Ascending aorta (tissue), 2 donors: Measurements from ENCODE around the gene BSCL2. TPM values are rescaled to one million over a fixed set of nuclear protein-coding genes. Genes with fewer than 3 reads are reported as not detected.
A peak's percentile ranks its signal among the peaks of the same experiment; 100 is the strongest.
"Not testable (repeated sequence)": the region's sequence is repeated elsewhere in the genome, so short reads cannot be mapped to it uniquely, and the experiment has no call there.

Experiments used
- DNase-seq, 2 donors: peaks; one replicate each; pipeline ENCODE4 v3.0.0-alpha.2; 2019; ENCODE audit warnings: low spot score in 2 of 2
- H3K27ac ChIP-seq, 2 donors: fragments of 200-600 bp; sonication (generic); one replicate each; pipeline ENCODE4 v1.5.1; 2016 to 2017; ENCODE audit warnings: mild to moderate bottlenecking in 1 of 2
- H3K27me3 ChIP-seq: fragments of 200-600 bp; sonication (generic); one replicate; pipeline ENCODE4 v1.5.1; 2017
- H3K36me3 ChIP-seq, 2 donors: fragments of 200-600 bp; sonication (generic); one replicate each; pipeline ENCODE4 v1.5.1; 2016
- H3K4me1 ChIP-seq, 2 donors: fragments of 200-600 bp; sonication (generic); one replicate each; pipeline ENCODE4 v1.5.1; 2016 to 2017; ENCODE audit warnings: mild to moderate bottlenecking in 1 of 2
- H3K4me3 ChIP-seq, 2 donors: fragments of 200-600 bp; sonication (generic); one replicate each; pipeline ENCODE4 v1.5.1; 2016 to 2017; ENCODE audit warnings: mild to moderate bottlenecking in 1 of 2
- H3K9me3 ChIP-seq, 2 donors: fragments of 200-600 bp; sonication (generic); one replicate each; pipeline ENCODE4 v1.5.1; 2016
- intact Hi-C: fragments of 100-400 bp; cut with DNase I; formaldehyde crosslinking; loops from one replicate; pipeline ENCODE4 v1.15.1; 2023
- total RNA-seq: library from RNA; depleted of rRNA; stranded (reverse); fragments of >200 nt; gene quantifications from one replicate; pipeline ENCODE4 v1.1.0, GENCODE V29; 2016
- TF ChIP-seq, protein P1 (sequence below), 3 experiments: fragments of 200-600 bp in 2 of 3; fragments of 450-650 bp in 1 of 3; sonication (generic) in 2 of 3; IDR thresholded peaks; one replicate each; pipeline ENCODE4 v1.5.1; 2016 to 2019; ENCODE audit warnings: antibody characterized with exemption in 3 of 3, mild to moderate bottlenecking in 1 of 3, moderate library complexity in 1 of 3

BSCL2 gene
- total RNA-seq, 1 donor from 2014 or later: 55.9 TPM

- TF ChIP-seq, protein P1, sequence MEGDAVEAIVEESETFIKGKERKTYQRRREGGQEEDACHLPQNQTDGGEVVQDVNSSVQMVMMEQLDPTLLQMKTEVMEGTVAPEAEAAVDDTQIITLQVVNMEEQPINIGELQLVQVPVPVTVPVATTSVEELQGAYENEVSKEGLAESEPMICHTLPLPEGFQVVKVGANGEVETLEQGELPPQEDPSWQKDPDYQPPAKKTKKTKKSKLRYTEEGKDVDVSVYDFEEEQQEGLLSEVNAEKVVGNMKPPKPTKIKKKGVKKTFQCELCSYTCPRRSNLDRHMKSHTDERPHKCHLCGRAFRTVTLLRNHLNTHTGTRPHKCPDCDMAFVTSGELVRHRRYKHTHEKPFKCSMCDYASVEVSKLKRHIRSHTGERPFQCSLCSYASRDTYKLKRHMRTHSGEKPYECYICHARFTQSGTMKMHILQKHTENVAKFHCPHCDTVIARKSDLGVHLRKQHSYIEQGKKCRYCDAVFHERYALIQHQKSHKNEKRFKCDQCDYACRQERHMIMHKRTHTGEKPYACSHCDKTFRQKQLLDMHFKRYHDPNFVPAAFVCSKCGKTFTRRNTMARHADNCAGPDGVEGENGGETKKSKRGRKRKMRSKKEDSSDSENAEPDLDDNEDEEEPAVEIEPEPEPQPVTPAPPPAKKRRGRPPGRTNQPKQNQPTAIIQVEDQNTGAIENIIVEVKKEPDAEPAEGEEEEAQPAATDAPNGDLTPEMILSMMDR (IDR thresholded peaks at IDR 0.05): no peak
- H3K36me3 ChIP-seq: peaks cover 6 to 7% of the 10 kb centered on the region in 2 donors
- no peak overlapping the region for H3K4me3 ChIP-seq
- H3K4me1 ChIP-seq: peaks cover 0 to 15% of the 10 kb centered on the region in 2 donors
- intact Hi-C loops: no loop called here
- no peaks in the 10 kb centered on the region for H3K27me3 ChIP-seq
- H3K27ac ChIP-seq: no peak overlapping the region
- no peaks in the 10 kb centered on the region for H3K9me3 ChIP-seq
- DNase-seq: no peak
These were observed 52.9 kb downstream of the BSCL2 start for GRCh38 chr11:62654297-62654696.

DNA sequence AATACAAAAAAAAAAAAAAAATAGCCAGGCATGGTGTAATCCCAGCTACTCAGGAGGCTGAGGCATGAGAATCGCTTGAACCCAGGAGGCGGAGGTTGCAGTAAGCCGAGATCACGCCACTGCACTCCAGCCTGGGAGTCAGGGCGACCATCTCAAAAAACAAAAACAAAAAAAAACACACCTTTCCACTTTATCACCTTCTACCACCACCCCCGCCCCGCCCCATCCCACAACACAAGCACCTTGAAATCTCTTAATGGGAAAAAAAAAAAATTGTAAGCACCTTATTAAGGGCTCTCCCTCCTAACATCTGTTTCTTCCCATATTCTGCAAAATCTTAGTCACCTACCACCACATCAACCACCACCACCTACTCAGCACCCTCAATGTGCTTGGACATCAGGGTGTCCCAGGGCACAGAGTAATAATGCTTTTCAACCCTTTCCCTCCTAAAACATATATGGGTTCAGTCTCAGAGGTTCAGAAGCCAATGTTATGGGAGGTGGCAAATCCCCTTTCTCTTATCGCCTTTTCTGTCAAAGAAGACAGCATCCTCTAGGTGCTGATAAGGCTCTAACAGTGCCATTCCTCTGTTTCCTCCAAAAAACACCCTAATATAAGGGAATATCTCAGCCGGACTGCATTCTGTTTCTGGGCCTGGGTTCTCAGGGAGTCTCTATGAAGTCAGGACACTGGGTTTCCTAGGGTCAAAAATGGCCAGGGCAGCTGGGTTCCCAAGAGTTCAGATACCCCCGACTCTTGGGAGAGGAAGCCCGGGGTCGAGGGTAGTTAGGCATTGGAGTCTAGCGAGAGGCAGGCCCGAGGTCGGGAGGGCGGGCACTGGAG, 54.8 kb downstream of the BSCL2 start:
- H3K4me1 ChIP-seq: peaks cover 0 to 15% of the 10 kb centered on the region in 2 donors
- intact Hi-C loops: loop anchor here (1.0 to 2.0 kb wide), 5 partner anchors 13 to 54 kb away; partner anchors contain the start of genes BSCL2, C11orf98, CSKMT and EML3
- TF ChIP-seq, protein P1 (IDR thresholded peaks at IDR 0.05): no peak
- peak overlapping the region; percentile 93 to 94 for H3K27ac ChIP-seq
- peaks cover 19 to 22% of the 10 kb centered on the region in 2 donors for H3K36me3 ChIP-seq
- H3K9me3 ChIP-seq: no peaks in the 10 kb centered on the region
- DNase-seq: no peak
- H3K27me3 ChIP-seq: no peaks in the 10 kb centered on the region
- peak overlapping the region; percentile 78 to 96 for H3K4me3 ChIP-seq

GRCh38 chr11:62650283-62650682, 56.9 kb downstream of the BSCL2 start:
- H3K27ac ChIP-seq, H3K4me3 ChIP-seq, H3K9me3 ChIP-seq, intact Hi-C loops, DNase-seq, H3K27me3 ChIP-seq: not testable (repeated sequence)
- Histone ChIP-seq H3K4me1 (peaks cover 4 to 24% of the 10 kb centered on the region in 2 donors), H3K36me3 (peaks cover 19 to 22% of the 10 kb centered on the region in 2 donors)

DNA sequence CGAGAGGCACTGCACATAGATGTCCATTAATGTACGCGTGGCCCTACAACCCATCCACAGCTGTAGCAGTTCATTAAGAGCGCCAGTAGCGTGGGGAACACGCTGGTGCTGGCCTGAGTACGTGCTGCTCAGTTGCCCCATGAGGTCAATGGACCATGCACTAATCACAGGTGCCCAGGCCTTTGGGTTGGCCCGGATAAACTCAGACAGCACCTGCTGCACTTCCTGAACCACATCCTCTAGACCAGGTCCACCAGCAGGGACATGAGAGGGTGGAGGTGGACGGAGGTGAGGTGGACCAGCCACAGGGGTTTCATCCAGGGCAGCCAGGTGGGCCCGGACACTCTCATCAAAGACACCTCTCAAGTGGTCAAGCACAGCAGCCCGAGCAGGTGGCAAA, 57.7 kb downstream of the BSCL2 start:
- DNase-seq: no peak
- Histone ChIP-seq H3K27ac (no peak overlapping the region), H3K4me1 (peaks cover 4 to 29% of the 10 kb centered on the region in 2 donors), H3K4me3 (no peak overlapping the region), H3K36me3 (peaks cover 19 to 23% of the 10 kb centered on the region in 2 donors), H3K9me3 (no peaks in the 10 kb centered on the region), H3K27me3 (no peaks in the 10 kb centered on the region)
- intact Hi-C loops: loop anchor here (5.0 kb wide), 1 partner anchor 47 kb away; the partner anchor contains the start of gene MTA2
- TF ChIP-seq, protein P1 (IDR thresholded peaks at IDR 0.05): no peak

GRCh38 chr11:62648967-62649364, 58.3 kb downstream of the BSCL2 start:
- Histone ChIP-seq H3K36me3 (peaks cover 19 to 26% of the 10 kb centered on the region in 2 donors), H3K27ac (no peak overlapping the region), H3K27me3 (no peaks in the 10 kb centered on the region), H3K4me3 (no peak overlapping the region), H3K4me1 (peaks cover 4 to 29% of the 10 kb centered on the region in 2 donors), H3K9me3 (no peaks in the 10 kb centered on the region)
- intact Hi-C loops: loop anchor here (5.0 kb wide), 1 partner anchor 47 kb away; the partner anchor contains the start of gene MTA2
- TF ChIP-seq, protein P1 (IDR thresholded peaks at IDR 0.05): no peak
- no peak for DNase-seq
